HG03575 (cell line): ENCODE data around the gene HIC2.
"Not testable (repeated sequence)": the region's sequence is repeated elsewhere in the genome, so short reads cannot be mapped to it uniquely, and the experiment has no call there.

ENCODE experiments used
- ATAC-seq: cut with Tn5 transposase; IDR thresholded peaks from one replicate; pipeline ENCODE4 v1.9.1; 2021; ENCODE audit not compliant: unreplicated experiment, insufficient number of reproducible peaks, low FRiP score; ENCODE audit errors: extremely low read depth

HIC2 gene

GRCh38 chr22:21472984-21473383, 55.8 kb downstream of the HIC2 start:
- not testable (repeated sequence) for ATAC-seq

- ATAC-seq: not testable (repeated sequence)
Observed at GRCh38 chr22:21473664-21474063, 56.5 kb downstream of the HIC2 start.

- not testable (repeated sequence) for ATAC-seq
Observed at GRCh38 chr22:21484039-21484438, 66.9 kb downstream of the HIC2 start.

GRCh38 chr22:21487723-21488122, 70.6 kb downstream of the HIC2 start:
- not testable (repeated sequence) for ATAC-seq

- ATAC-seq: not testable (repeated sequence)
Observed at GRCh38 chr22:21489149-21489680, 72.0 kb downstream of the HIC2 start.

- not testable (repeated sequence) for ATAC-seq
Observed at GRCh38 chr22:21490556-21490955, 73.4 kb downstream of the HIC2 start.

GRCh38 chr22:21492271-21492670, 75.1 kb downstream of the HIC2 start:
- not testable (repeated sequence) for ATAC-seq

GRCh38 chr22:21493789-21494782, 76.9 kb downstream of the HIC2 start:
- ATAC-seq: not testable (repeated sequence)

GRCh38 chr22:21497984-21498383, 80.8 kb downstream of the HIC2 start:
- not testable (repeated sequence) for ATAC-seq

- ATAC-seq: not testable (repeated sequence)
Observed at GRCh38 chr22:21498489-21498888, 81.3 kb downstream of the HIC2 start.

- not testable (repeated sequence) for ATAC-seq
Observed at GRCh38 chr22:21499623-21500506, 82.7 kb downstream of the HIC2 start.
